Chondrocyte (in vitro differentiated cells): ENCODE data around the gene ZNF484. TPM values are rescaled to one million over a fixed set of nuclear protein-coding genes. Genes with fewer than 3 reads are reported as not detected.
"Not testable (repeated sequence)": the region's sequence is repeated elsewhere in the genome, so short reads cannot be mapped to it uniquely, and the experiment has no call there.

Experiments
- DNase-seq: peaks from one replicate; pipeline ENCODE4 v3.0.0; 2021; ENCODE audit warnings: mixed read lengths, low spot score
- H3K27ac Mint-ChIP-seq: one replicate; pipeline ENCODE4 v1.8.0; 2021; ENCODE audit warnings: mild to moderate bottlenecking, moderate library complexity, mixed read lengths; ENCODE audit not compliant: unreplicated experiment
- H3K27me3 Mint-ChIP-seq: 2 replicates; pipeline ENCODE4 v1.8.0; 2021; ENCODE audit warnings: low read depth, mixed read lengths
- H3K36me3 Mint-ChIP-seq: 2 replicates; pipeline ENCODE4 v1.8.0; 2021; ENCODE audit warnings: low read depth, mixed read lengths
- H3K4me1 Mint-ChIP-seq: 2 replicates; pipeline ENCODE4 v1.8.0; 2021; ENCODE audit warnings: low read depth, mild to moderate bottlenecking, mixed read lengths
- H3K4me3 Mint-ChIP-seq: one replicate; pipeline ENCODE4 v1.8.0; 2021; ENCODE audit warnings: mild to moderate bottlenecking, moderate library complexity, mixed read lengths; ENCODE audit not compliant: unreplicated experiment
- H3K9me3 Mint-ChIP-seq: 2 replicates; pipeline ENCODE4 v1.8.0; 2021; ENCODE audit warnings: low read depth, mixed read lengths
- CTCF ChIP-seq: fragments of 200-600 bp; sonication (generic); IDR thresholded peaks from 2 replicates; pipeline ENCODE4 v1.5.0; 2021; ENCODE audit warnings: antibody characterized with exemption, mild to moderate bottlenecking, moderate library complexity
- total RNA-seq: library from RNA; stranded (reverse); gene quantifications from 3 replicates; pipeline ENCODE4 v1.2.1, GENCODE V29; 2021

ZNF484 gene
- total RNA-seq, 1 donor from 2014 or later = 8.8 TPM

GRCh38 chr9:92887880-92888338, 10.1 kb upstream of the ZNF484 start:
- Mint-ChIP-seq H3K9me3 (no peaks in the 10 kb centered on the region), H3K4me1 (no peaks in the 10 kb centered on the region), H3K4me3 (no peak overlapping the region), H3K27me3 (peaks cover 27% of the 10 kb centered on the region), H3K36me3 (peaks cover 2% of the 10 kb centered on the region), H3K27ac (no peak overlapping the region)
- no peak for TF ChIP-seq CTCF
- no peak for DNase-seq

GRCh38 chr9:92886846-92887610, 9.2 kb upstream of the ZNF484 start:
- DNase-seq, H3K27ac Mint-ChIP-seq, H3K4me3 Mint-ChIP-seq, H3K36me3 Mint-ChIP-seq, H3K9me3 Mint-ChIP-seq, H3K4me1 Mint-ChIP-seq: not testable (repeated sequence)
- peaks cover 25% of the 10 kb centered on the region for H3K27me3 Mint-ChIP-seq

- DNase-seq, H3K9me3 Mint-ChIP-seq, H3K36me3 Mint-ChIP-seq, H3K27ac Mint-ChIP-seq, H3K4me3 Mint-ChIP-seq, H3K4me1 Mint-ChIP-seq: not testable (repeated sequence)
- peaks cover 20% of the 10 kb centered on the region for H3K27me3 Mint-ChIP-seq
- peak; percentile 23 for TF ChIP-seq CTCF
These were observed 6.0 kb upstream of the ZNF484 start for GRCh38 chr9:92883666-92884405.

GRCh38 chr9:92882276-92882675, 4.4 kb upstream of the ZNF484 start:
- no peak for TF ChIP-seq CTCF
- H3K4me3 Mint-ChIP-seq = no peak overlapping the region
- H3K4me1 Mint-ChIP-seq = peaks cover 10% of the 10 kb centered on the region
- H3K36me3 Mint-ChIP-seq = peaks cover 2% of the 10 kb centered on the region
- no peaks in the 10 kb centered on the region for H3K9me3 Mint-ChIP-seq
- no peak overlapping the region for H3K27ac Mint-ChIP-seq
- no peak for DNase-seq
- H3K27me3 Mint-ChIP-seq = peaks cover 8% of the 10 kb centered on the region

- H3K27ac Mint-ChIP-seq = no peak overlapping the region
- H3K36me3 Mint-ChIP-seq = peaks cover 11% of the 10 kb centered on the region
- DNase-seq = no peak
- H3K27me3 Mint-ChIP-seq = no peaks in the 10 kb centered on the region
- H3K4me1 Mint-ChIP-seq = peaks cover 29% of the 10 kb centered on the region
- TF ChIP-seq CTCF = no peak
- no peaks in the 10 kb centered on the region for H3K9me3 Mint-ChIP-seq
- H3K4me3 Mint-ChIP-seq = no peak overlapping the region
These were observed 2.5 kb downstream of the ZNF484 start for GRCh38 chr9:92875373-92875772.
